ENCODE measurements around the gene KRTAP12-1. TPM values are rescaled to one million over a fixed set of nuclear protein-coding genes. Genes with fewer than 3 reads are reported as not detected.
"Not testable (repeated sequence)": the region's sequence is repeated elsewhere in the genome, so short reads cannot be mapped to it uniquely, and the experiment has no call there.

Gene KRTAP12-1
- total RNA-seq, 1 donor from 2014 or later: not detected

DNA sequence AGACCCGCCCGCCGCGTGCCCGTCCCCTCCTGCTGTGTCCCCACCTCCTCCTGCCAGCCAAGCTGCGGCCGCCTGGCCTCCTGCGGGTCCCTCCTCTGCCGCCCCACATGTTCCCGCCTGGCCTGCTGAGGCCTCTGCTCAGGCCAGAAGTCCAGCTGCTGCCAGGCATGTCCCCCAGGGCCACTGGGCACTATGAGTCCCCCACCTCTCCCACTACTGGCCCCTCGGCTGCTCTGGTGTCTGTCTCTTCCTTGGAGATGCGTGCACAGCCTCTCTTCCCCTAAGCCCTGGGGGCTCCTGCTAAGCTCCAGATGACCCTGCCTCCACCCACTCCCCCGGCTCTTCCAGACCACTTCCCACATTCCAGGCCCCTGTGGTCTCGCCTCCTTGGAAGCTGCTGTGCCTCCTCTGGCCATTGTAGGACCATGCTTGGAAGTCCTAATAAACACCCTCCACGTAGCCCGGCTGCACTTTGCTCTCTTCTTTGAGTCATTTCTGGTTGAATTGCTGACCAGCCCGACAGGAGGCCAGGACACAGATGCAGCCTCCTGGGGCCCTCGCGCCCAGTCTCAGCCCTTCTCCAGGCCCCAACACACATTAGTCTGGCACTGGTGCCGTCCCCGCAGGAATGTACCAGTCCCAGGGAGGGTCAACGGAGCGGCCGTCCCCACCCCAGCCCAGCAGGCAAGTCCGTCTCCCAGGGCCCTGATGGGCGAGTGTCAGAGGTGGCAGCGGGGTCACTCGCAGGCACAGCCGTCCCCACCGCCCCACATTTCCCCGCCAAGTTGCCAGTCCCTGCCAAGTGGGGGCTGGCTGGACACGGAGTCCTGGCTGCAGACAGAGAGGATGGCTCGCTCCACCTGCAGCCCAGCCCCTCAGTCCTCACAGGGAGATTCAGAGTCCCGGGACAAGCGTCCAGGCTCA lies 16.1 kb upstream of the KRTAP12-1 start:
- no peak for DNase-seq

DNA sequence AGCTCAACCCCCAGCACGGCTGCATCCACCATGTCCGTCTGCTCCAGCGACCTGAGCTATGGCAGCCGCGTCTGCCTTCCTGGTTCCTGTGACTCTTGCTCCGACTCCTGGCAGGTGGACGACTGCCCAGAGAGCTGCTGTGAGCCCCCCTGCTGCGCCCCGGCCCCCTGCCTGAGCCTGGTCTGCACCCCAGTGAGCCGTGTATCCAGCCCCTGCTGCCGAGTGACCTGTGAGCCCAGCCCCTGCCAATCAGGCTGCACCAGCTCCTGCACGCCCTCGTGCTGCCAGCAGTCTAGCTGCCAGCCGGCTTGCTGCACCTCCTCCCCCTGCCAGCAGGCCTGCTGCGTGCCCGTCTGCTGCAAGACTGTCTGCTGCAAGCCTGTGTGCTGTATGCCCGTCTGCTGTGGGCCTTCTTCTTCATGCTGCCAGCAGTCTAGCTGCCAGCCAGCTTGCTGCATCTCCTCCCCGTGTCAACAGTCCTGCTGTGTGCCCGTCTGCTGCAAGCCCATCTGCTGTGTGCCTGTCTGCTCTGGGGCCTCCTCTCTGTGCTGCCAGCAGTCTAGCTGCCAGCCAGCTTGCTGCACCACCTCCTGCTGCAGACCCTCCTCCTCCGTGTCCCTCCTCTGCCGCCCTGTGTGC lies 15.3 kb upstream of the KRTAP12-1 start, which contains the start of gene KRTAP10-12:
TSS of gene KRTAP10-12 (plus strand) at position 1 of the 639 bp plus-strand sequence. CDS start at position 31, 30 bp downstream.
- not testable (repeated sequence) for DNase-seq

GRCh38 chr21:44696572-44696971 lies 14.6 kb upstream of the KRTAP12-1 start:
- no peak for DNase-seq

DNA sequence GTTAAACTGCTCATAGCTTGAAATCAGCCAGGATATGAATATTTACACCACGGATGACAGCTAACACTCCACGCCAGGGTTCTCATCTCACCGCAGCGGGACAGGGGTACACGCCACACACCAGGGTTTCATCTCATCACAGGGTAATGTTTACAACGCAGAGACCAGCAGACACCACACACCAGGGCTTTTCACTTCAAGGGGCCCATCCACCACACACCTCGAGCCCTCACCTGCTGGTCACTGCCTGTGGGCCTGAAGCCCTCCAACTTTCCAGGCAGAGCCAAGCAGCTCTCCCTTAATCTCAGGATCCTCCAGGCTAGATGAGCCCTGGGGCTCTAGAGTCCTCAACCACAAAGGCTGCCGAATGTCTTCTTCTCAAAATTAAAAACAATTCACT lies 13.7 kb upstream of the KRTAP12-1 start:
- no peak for DNase-seq

- DNase-seq: no peak
Observed at GRCh38 chr21:44695184-44695583, 13.2 kb upstream of the KRTAP12-1 start.

DNA sequence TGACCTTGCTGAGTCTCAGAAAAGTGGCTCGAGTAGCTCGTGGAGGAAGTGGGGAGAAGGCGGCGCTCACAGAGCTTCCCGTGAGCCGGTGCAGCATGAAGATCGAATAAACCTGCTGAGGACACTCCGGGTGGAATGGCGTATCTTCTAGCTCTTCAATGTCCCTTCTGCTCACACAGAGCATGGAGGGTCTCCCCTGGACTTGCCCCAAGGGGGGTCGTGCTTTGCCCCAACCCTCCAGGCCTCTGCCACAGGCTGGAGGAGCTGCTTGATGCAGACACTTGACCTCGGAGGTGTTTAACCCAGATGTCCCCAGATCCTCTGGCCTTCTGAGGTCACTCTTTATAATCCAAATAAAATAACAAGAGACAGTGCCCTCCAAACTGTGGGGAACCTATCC lies 12.8 kb upstream of the KRTAP12-1 start:
- no peak for DNase-seq

DNA sequence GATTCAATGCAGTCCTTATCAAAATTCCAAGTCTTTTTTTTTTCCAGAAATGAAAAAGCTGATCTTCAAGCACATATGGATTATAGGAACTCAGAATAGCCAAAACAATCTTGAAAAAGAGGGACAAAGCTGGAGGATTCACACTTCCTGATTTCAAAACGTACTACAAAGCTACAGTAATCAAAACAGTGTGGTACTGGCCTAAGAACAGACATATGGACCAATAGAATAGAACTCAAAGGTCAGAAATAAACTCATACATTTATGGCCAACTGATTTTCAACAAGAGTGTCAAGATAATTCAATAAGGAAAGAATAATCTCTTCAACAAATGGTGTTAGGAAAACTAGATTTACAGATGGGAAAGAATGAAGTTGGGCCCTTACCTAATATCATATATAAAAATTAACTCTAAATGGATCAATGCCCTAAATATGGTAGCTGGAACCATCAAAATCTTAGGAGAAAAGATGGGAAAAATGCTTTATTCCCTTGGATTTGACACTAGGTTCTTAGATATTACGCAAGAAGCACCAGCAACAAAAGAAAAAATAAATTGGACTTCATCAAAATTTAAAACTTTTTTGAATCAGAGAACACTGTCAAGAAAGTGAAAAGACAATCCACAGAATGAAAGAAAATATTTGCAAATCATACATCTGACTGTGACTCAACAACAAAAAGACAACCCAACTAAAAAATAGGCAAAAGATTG lies 11.0 kb upstream of the KRTAP12-1 start:
- DNase-seq: no peak

DNA sequence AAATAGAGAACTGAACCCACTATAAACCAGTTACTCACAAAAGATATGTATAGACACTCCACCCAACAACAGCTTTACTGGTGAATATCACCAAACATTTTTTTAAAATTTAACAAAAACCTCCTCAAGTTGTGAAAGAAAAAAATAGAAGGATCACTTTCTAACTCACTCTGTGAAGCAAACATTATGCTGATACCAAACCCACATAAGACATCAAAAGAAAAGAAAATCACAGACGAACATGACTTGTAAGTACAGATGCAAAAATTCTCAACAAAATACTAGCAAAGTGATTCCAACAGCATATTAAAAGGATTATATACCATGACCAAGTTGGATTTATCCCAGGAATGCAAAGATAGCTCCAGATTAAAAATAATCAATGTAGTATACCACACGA lies 9.7 kb upstream of the KRTAP12-1 start:
- no peak for DNase-seq

DNA sequence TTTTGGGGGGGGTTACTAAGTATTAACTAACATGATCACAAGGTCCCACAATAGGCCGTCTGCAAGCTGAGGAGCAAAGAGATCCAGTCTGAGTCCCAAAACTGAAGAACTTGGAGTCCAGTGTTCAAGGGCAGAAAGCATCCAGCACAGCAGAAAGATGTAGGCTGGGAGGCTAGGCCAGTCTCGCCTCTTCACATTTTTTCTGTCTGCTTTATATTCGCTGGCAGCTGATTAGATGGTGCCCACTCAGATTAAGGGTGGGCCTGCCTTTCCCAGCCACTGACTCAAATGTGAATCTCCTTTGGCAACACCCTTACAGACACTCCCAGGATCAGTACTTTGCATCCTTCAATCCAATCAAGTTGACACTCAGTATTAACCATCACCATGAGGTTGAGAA lies 7.8 kb upstream of the KRTAP12-1 start:
- not testable (repeated sequence) for DNase-seq

- peak; percentile 59 for DNase-seq
Observed at GRCh38 chr21:44687671-44688070, 5.7 kb upstream of the KRTAP12-1 start.

DNA sequence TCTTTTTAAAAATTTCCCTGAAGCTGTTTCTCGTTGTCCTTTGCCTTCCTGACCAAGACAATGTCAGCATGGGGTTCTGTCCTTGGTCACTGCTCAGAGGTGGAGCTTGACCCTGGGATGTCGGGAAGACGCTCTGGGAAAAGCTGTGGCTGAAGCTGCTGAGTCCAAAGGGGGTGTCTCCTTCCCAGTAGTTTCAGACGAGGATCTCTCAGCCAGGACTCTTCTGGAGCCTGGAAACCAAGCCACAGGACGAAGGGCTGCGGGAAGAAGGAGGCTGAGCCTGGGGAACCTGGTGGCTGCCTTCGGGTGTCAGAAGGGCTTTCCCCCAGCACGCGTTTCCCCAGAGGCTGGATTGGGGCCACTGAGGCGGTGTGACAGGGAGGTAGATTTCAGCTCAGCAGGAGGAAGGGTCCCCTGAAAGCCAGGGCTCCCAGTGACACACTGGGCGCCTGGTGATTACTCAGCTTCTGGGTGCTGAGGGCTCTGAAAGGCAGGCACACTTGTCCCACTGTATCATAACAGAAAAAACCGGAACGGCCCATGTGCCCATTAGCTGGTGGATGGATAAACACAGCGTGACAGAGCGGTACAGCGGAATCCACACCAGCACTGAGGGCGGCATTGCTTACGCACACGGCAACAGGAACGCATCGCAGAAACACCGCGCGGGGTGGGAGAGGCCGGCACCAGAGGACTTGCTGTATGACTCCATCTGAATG lies 5.0 kb upstream of the KRTAP12-1 start:
- DNase-seq: peak; percentile 16

- no peak for DNase-seq
Observed at GRCh38 chr21:44686000-44686781, 4.2 kb upstream of the KRTAP12-1 start.

- not testable (repeated sequence) for DNase-seq
Observed at GRCh38 chr21:44685050-44685449, 3.1 kb upstream of the KRTAP12-1 start.

DNA sequence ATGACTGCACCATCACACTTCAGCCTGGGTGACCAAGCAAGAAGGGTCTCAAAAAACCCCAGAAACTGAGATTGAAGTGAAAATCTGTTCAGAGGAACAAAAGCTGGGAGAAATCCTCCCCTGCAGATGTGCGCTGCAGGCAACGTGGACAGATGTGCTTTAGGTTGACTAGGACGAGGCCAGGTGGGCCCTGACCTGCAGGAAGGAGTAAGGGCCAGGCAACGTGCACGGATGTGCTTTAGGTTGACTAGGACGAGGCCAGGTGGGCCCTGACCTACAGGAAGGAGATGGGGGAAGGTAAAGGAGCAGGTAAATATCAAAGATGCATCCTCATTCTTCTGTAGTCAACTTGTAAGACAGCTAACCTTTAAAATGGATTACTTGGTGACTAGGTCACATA lies 2.5 kb upstream of the KRTAP12-1 start:
- DNase-seq: no peak

- DNase-seq: no peak
Observed at GRCh38 chr21:44684077-44684476, 2.1 kb upstream of the KRTAP12-1 start.

GRCh38 chr21:44682580-44683151 lies 703 bp upstream of the KRTAP12-1 start:
- DNase-seq: no peak

GRCh38 chr21:44681152-44681551 lies 811 bp downstream of the KRTAP12-1 start:
- no peak for DNase-seq

DNA sequence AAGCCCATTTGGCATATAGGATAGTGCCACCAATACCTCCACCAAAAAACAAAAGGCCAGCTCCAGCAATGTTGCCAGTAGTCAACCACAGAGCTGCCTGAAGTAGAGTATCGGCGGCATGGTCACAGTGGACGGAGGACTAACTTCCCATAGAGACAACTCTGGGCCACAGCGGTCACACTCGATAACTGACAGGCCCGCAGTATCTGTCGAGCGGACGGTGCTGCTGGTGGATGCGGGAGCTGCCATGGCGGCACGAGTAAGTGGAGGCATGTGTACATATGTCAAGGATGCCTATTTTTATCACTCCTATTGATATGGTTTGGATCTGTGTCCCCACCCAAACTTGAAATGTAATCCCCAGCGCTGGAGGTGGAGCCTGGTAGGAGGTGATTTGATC lies 4.1 kb downstream of the KRTAP12-1 start:
- no peak for DNase-seq

DNA sequence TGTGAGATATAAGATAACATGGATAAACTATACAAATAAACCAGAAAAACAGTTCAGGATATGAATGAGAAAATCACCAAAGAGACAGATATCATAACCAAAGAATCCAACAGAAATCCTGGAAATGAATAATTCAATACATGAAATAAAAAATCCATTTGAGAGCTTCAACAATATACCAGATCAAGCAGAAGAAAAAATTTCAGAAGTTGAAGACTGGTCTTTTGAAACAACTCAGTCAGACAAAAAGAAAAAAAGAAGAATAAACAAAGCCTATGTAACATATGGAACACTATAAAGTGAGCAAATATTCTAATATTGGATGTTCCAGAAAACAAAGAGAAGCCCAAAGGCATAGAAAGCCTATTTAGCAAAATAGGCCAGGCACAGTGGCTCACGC lies 10.1 kb downstream of the KRTAP12-1 start:
- DNase-seq: no peak

- no peak for DNase-seq
Observed at GRCh38 chr21:44670642-44671432, 11.1 kb downstream of the KRTAP12-1 start.

Data from tongue (tissue), 2 donors.